ENCODE results near the gene ANXA7. TPM values are rescaled to one million over a fixed set of nuclear protein-coding genes. Genes with fewer than 3 reads are reported as not detected.
"Not testable (repeated sequence)": the region's sequence is repeated elsewhere in the genome, so short reads cannot be mapped to it uniquely, and the experiment has no call there.

Gene ANXA7
- total RNA-seq, 2 experiments from 2014 or later, result 78.6 to 83.0 TPM

- Mint-ChIP-seq H3K27me3 (no peaks in the 10 kb centered on the region), H3K4me1 (peaks cover 2% of the 10 kb centered on the region), H3K4me3 (no peak overlapping the region), H3K9me3 (no peaks in the 10 kb centered on the region), H3K27ac (no peak overlapping the region), H3K36me3 (ENCODE audit: low read depth) (peaks cover 9% of the 10 kb centered on the region)
- CTCF ChIA-PET, result no interaction called here
- POLR2A ChIA-PET, result interaction anchor here (0.6 kb wide), 1 partner anchor 8 kb away, joined by 3 read pairs; no protein-coding TSS in a partner anchor
- no peak for DNase-seq
These were observed 12.2 kb downstream of the ANXA7 start for GRCh38 chr10:73401636-73402035.

DNA sequence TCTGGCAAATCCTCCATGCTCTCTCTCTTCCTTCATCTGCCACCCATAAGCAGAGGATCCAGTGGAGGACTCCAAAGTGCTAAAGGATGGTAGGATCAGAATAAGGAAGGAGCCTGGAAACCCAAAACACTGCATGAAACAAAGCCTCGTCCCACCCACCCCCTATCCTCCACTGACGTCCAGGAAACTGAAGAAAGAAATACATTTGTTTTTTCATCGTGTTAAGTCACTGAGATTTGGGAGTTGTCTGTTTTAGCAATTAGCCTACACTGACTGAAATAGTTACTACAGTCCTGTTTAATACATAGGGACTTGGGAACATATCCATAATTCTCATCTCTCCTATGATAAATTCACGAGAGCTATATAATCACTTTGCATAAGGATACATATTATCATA lies 14.8 kb downstream of the ANXA7 start:
- Mint-ChIP-seq H3K36me3 (ENCODE audit: low read depth) (peaks cover 24% of the 10 kb centered on the region), H3K4me3 (no peak overlapping the region), H3K4me1 (no peaks in the 10 kb centered on the region), H3K27ac (no peak overlapping the region), H3K27me3 (no peaks in the 10 kb centered on the region), H3K9me3 (no peaks in the 10 kb centered on the region)
- ChIA-PET CTCF (no interaction called here), POLR2A (no interaction called here)
- DNase-seq, result no peak

- no peak overlapping the region for H3K27ac Mint-ChIP-seq
- peaks cover 30% of the 10 kb centered on the region for H3K36me3 Mint-ChIP-seq (ENCODE audit: low read depth)
- H3K27me3 Mint-ChIP-seq, result no peaks in the 10 kb centered on the region
- no peak for DNase-seq
- no peaks in the 10 kb centered on the region for H3K4me1 Mint-ChIP-seq
- no peak overlapping the region for H3K4me3 Mint-ChIP-seq
- POLR2A ChIA-PET, result no interaction called here
- CTCF ChIA-PET, result no interaction called here
- peaks cover 2% of the 10 kb centered on the region for H3K9me3 Mint-ChIP-seq
These were observed 15.8 kb downstream of the ANXA7 start for GRCh38 chr10:73398024-73398423.

GRCh38 chr10:73394325-73394724 lies 19.5 kb downstream of the ANXA7 start:
- H3K9me3 Mint-ChIP-seq, CTCF ChIA-PET, POLR2A ChIA-PET, H3K4me3 Mint-ChIP-seq, H3K27ac Mint-ChIP-seq, H3K27me3 Mint-ChIP-seq, H3K4me1 Mint-ChIP-seq, DNase-seq: not testable (repeated sequence)
- H3K36me3 Mint-ChIP-seq (ENCODE audit: low read depth), result peaks cover 49% of the 10 kb centered on the region

DNA sequence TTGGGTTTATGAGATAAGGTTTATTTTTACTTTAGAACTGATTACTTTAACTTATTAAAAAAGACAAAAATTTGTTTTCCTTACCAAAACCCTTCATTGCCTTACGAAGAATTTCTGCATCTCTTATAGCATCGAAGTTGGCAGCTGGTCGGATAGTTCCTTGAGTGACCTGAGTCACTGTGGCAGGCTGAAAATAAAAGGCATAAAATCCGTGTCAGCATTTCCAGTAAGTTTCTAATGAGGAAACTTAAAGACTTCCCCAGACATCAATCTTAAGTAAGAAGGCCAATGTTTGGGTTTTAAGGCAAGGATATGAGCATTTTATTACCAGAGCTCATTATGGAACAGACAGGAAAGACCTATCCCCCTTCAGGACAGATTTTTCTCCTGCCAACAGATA lies 25.6 kb downstream of the ANXA7 start:
- POLR2A ChIA-PET, result no interaction called here
- DNase-seq, result no peak
- CTCF ChIA-PET, result no interaction called here
- H3K27me3 Mint-ChIP-seq, result no peaks in the 10 kb centered on the region
- H3K4me3 Mint-ChIP-seq, result no peak overlapping the region
- no peaks in the 10 kb centered on the region for H3K4me1 Mint-ChIP-seq
- no peak overlapping the region for H3K27ac Mint-ChIP-seq
- peaks cover 53% of the 10 kb centered on the region for H3K36me3 Mint-ChIP-seq (ENCODE audit: low read depth)
- H3K9me3 Mint-ChIP-seq, result no peaks in the 10 kb centered on the region

DNA sequence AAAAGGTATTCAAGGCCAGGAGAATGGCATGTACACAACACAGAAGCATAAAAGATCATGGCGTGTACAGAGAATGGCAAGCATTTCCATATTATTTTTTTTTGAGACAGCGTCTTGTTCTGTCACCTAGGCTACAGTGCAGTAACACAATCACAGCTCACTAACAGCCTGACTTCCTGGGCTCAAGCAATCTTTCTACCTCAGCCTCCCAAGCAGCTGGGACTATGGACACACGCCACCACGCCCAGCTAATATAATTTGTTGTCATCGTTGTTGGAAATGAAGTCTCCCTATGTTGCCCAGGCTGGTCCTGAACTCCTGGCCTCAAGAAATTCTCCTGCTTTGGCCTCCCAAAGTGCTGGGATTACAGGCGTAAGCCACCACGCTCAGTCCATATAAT lies 27.3 kb downstream of the ANXA7 start:
- H3K36me3 Mint-ChIP-seq (ENCODE audit: low read depth), result peaks cover 57% of the 10 kb centered on the region

DNA sequence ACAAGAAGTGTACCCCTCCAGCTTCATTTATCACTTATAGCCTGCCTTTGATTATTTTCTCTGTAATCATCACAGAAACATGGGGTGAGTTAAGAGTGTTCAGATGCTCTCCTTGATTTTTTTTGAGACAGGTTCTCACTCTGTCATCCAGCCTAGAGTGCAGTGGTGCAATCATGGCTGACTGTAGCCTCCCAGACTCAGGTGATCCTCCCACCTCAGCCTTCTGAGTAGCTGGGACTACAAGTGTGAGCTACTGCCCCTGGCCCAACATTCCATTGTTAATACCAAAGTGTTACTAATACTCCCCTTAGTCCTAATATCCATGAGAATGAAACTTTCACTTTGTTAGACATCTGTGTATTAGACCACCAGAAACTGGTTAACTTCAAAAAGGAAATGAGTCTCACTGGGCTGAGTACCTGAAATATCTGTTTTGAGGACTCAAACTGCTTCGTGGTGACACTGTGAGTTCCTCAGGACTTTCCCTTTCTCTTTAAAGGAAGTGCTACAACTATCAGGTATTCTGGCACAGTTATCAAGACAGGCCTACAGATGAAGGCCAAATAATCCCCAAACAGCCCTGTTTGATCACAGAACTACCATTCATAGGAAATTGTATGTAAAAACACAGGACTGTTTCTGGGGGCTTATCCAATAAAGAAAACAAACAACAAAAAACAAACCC lies 34.7 kb downstream of the ANXA7 start:
- H3K4me3 Mint-ChIP-seq, result no peak overlapping the region
- DNase-seq, result no peak
- peak overlapping the region; percentile 69 for H3K27ac Mint-ChIP-seq
- peaks cover 59% of the 10 kb centered on the region for H3K36me3 Mint-ChIP-seq (ENCODE audit: low read depth)
- CTCF ChIA-PET, result interaction anchor here (0.5 to 0.6 kb wide), 2 partner anchors 231 to 542 kb away, joined by 3 read pairs; no protein-coding TSS in a partner anchor
- H3K9me3 Mint-ChIP-seq, result no peaks in the 10 kb centered on the region
- H3K27me3 Mint-ChIP-seq, result no peaks in the 10 kb centered on the region
- H3K4me1 Mint-ChIP-seq, result peaks cover 14% of the 10 kb centered on the region
- POLR2A ChIA-PET, result no interaction called here

More for the DNA sequence above, 27.3 kb downstream of the ANXA7 start:
- Mint-ChIP-seq H3K27ac (no peak overlapping the region), H3K4me3 (no peak overlapping the region), H3K27me3 (no peaks in the 10 kb centered on the region), H3K9me3 (no peaks in the 10 kb centered on the region), H3K4me1 (no peaks in the 10 kb centered on the region)
- ChIA-PET CTCF (no interaction called here), POLR2A (interaction anchor here (0.6 kb wide), 1 partner anchor 21 kb away, joined by 4 read pairs; no protein-coding TSS in a partner anchor)
- DNase-seq, result no peak

DNA sequence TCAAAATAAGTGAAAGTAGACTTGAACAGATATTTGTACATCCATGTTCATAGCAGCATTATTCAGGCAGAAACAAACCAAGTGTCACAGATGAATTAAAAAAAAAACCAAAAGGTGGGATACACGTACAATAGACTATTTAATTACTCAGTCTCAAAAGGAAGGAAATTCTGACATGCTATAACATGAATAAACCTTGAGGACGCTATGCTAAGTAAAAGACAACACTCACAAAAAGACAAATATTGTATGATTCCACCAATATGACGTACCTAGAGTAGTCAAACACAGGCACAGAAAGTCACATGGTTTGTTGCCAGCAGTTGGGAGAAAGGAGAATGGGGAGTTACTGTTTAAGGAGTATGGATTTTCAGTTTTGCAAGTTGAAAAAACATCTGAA lies 37.2 kb downstream of the ANXA7 start:
- DNase-seq, result no peak
- ChIA-PET CTCF (no interaction called here), POLR2A (no interaction called here)
- peaks cover 52% of the 10 kb centered on the region for H3K36me3 Mint-ChIP-seq (ENCODE audit: low read depth)
- no peak overlapping the region for H3K4me3 Mint-ChIP-seq
- no peaks in the 10 kb centered on the region for H3K27me3 Mint-ChIP-seq
- peaks cover 14% of the 10 kb centered on the region for H3K4me1 Mint-ChIP-seq
- no peak overlapping the region for H3K27ac Mint-ChIP-seq
- H3K9me3 Mint-ChIP-seq, result no peaks in the 10 kb centered on the region

DNA sequence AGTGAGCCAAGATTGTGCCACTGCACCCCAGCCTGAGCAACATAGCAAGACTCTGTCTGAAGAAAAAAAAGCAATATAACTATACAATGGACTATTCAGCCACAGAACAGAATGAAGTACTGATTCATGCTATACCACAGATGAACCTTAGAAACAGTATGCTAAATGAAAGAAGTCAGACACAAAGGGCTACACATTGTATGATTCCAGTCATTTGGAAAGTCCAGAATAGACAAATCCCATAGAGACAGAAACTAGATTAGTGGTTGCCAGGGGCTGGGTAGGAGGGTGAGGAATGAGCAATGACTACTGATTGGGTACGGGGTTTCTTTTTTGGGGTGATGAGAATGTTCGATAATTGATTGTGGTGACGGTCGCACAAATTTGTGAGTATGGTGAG lies 45.6 kb downstream of the ANXA7 start:
- POLR2A ChIA-PET, result no interaction called here
- Mint-ChIP-seq H3K27ac (peak overlapping the region; percentile 64), H3K9me3 (no peaks in the 10 kb centered on the region), H3K4me1 (peaks cover 9% of the 10 kb centered on the region), H3K4me3 (no peak overlapping the region), H3K36me3 (ENCODE audit: low read depth) (peaks cover 43% of the 10 kb centered on the region), H3K27me3 (no peaks in the 10 kb centered on the region)
- DNase-seq, result no peak
- CTCF ChIA-PET, result no interaction called here

DNA sequence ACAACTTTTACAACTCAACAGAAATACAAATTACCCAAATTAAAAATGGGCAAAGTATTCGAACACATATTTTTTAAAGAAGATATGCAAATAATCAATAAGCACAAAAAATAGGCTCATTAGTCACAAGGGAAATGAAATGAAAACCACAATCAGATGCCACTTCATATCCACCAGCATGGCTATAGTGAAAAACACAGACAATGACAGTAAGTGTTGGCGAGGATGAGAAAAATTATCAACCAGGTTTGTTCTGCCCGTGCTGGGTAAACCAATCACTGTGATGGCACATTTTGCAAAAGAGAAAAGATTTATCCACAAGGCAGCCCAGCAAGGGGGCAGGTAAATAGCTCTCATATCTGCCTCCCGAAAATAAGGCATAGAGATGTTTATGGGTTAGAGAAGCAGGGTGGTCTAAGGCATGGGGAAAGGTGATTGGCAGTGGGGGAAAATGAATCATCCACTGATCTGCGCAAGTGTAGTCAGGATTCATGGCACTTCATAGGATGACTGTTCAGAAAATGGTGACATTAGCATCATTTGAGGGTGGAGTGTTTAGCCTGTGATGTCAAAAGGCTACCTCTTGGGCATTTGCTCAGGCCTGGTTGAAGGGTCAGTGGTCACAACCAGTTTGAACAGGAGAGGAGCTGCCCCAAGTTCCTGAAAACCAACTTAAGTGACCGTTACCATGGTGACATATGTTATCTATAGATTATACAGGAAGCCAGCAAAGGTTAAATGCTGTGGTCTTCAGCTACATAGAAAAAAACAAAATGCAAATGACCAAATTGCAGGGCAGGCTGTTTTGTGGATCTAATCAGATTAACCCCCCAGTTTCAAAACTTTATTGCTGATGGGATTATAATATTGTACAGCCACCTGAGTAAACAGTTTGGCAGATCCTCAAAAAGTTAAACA lies 47.2 kb downstream of the ANXA7 start:
- POLR2A ChIA-PET, result interaction anchor here (0.7 kb wide), 1 partner anchor 20 kb away, joined by 4 read pairs; no protein-coding TSS in a partner anchor
- peaks cover 9% of the 10 kb centered on the region for H3K4me1 Mint-ChIP-seq
- peaks cover 41% of the 10 kb centered on the region for H3K36me3 Mint-ChIP-seq (ENCODE audit: low read depth)
- H3K27me3 Mint-ChIP-seq, result no peaks in the 10 kb centered on the region
- no peaks in the 10 kb centered on the region for H3K9me3 Mint-ChIP-seq
- H3K4me3 Mint-ChIP-seq, result no peak overlapping the region
- no peak overlapping the region for H3K27ac Mint-ChIP-seq
- no peak for DNase-seq
- CTCF ChIA-PET, result no interaction called here

DNA sequence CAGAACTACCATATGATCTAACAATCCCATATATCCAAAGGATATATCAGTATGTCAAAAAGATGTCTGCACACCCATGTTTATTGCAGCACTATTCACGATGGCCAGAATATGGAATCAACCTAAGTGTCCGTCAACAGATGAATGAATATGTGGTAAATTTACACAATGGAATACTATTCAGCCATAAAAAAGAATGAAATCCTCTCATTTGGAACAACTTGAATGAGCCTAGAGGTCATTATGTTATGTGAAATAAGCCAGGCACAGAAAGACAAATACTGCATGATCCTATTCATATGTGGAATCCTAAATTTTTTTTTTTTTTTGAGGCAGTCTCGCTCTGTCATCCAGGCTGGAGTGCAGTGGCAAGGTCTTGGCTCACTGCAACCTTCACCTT lies 48.9 kb downstream of the ANXA7 start:
- POLR2A ChIA-PET, result no interaction called here
- CTCF ChIA-PET, result no interaction called here
- no peak for DNase-seq
- Mint-ChIP-seq H3K36me3 (ENCODE audit: low read depth) (peaks cover 33% of the 10 kb centered on the region), H3K4me1 (peaks cover 9% of the 10 kb centered on the region), H3K27me3 (no peaks in the 10 kb centered on the region), H3K27ac (no peak overlapping the region), H3K4me3 (no peak overlapping the region), H3K9me3 (no peaks in the 10 kb centered on the region)

GRCh38 chr10:73359492-73359891 lies 54.4 kb downstream of the ANXA7 start:
- Mint-ChIP-seq H3K9me3 (no peaks in the 10 kb centered on the region), H3K4me1 (peaks cover 16% of the 10 kb centered on the region), H3K4me3 (no peak overlapping the region), H3K27ac (no peak overlapping the region), H3K36me3 (ENCODE audit: low read depth) (peaks cover 2% of the 10 kb centered on the region), H3K27me3 (peaks cover 2% of the 10 kb centered on the region)
- ChIA-PET POLR2A (no interaction called here), CTCF (no interaction called here)
- DNase-seq, result no peak
